Effector memory CD4-positive, alpha-beta T cell (primary cell): ENCODE measurements around the gene GABRR1.

Experiments
- DNase-seq, 3 donors: peaks; one replicate each; pipeline ENCODE4 v3.0.0-alpha.2; 2020
- H3K27ac ChIP-seq: 2 replicates; pipeline ENCODE4 v1.7.0; 2013; ENCODE audit warnings: mild to moderate bottlenecking, low read length, moderate library complexity; ENCODE audit not compliant: insufficient read depth, poor library complexity, severe bottlenecking
- H3K27me3 ChIP-seq: replicated peaks from 2 replicates; pipeline ENCODE4 v1.7.0; 2013; ENCODE audit warnings: mild to moderate bottlenecking, low read length; ENCODE audit not compliant: insufficient read depth, control insufficient read depth, poor library complexity, severe bottlenecking
- H3K36me3 ChIP-seq: 2 replicates; pipeline ENCODE4 v1.7.0; 2013; ENCODE audit warnings: mild to moderate bottlenecking, low read length, moderate library complexity; ENCODE audit not compliant: control insufficient read depth, insufficient read depth
- H3K4me1 ChIP-seq: 2 replicates; pipeline ENCODE4 v1.7.0; 2013; ENCODE audit warnings: low read length, mild to moderate bottlenecking; ENCODE audit not compliant: control insufficient read depth, insufficient read depth, poor library complexity, severe bottlenecking
- H3K4me3 ChIP-seq: 2 replicates; pipeline ENCODE4 v1.7.0; 2013; ENCODE audit warnings: low read length, low read depth, mild to moderate bottlenecking; ENCODE audit not compliant: insufficient read depth, poor library complexity, severe bottlenecking
- H3K9me3 ChIP-seq: 2 replicates; pipeline ENCODE4 v1.7.0; 2013; ENCODE audit warnings: mild to moderate bottlenecking, low read length, moderate library complexity; ENCODE audit not compliant: control insufficient read depth

Gene GABRR1

GRCh38 chr6:89180971-89181370 lies 36.2 kb downstream of the GABRR1 start:
- no peaks in the 10 kb centered on the region for H3K27me3 ChIP-seq
- DNase-seq, result no peak
- H3K27ac ChIP-seq, result no peak overlapping the region
- H3K4me1 ChIP-seq, result no peaks in the 10 kb centered on the region
- no peaks in the 10 kb centered on the region for H3K36me3 ChIP-seq
- no peaks in the 10 kb centered on the region for H3K9me3 ChIP-seq
- no peak overlapping the region for H3K4me3 ChIP-seq

- Histone ChIP-seq H3K9me3 (no peaks in the 10 kb centered on the region), H3K27ac (no peak overlapping the region), H3K4me1 (no peaks in the 10 kb centered on the region), H3K36me3 (no peaks in the 10 kb centered on the region), H3K27me3 (no peaks in the 10 kb centered on the region), H3K4me3 (no peak overlapping the region)
- DNase-seq, result no peak
Measured at GRCh38 chr6:89180112-89180511, 37.0 kb downstream of the GABRR1 start.

- Histone ChIP-seq H3K4me3 (no peak overlapping the region), H3K27me3 (no peaks in the 10 kb centered on the region), H3K4me1 (no peaks in the 10 kb centered on the region), H3K27ac (no peak overlapping the region), H3K36me3 (no peaks in the 10 kb centered on the region), H3K9me3 (no peaks in the 10 kb centered on the region)
- no peak for DNase-seq
Measured at GRCh38 chr6:89173634-89174033, 43.5 kb downstream of the GABRR1 start.

- H3K4me3 ChIP-seq, result no peak overlapping the region
- DNase-seq, result no peak
- H3K36me3 ChIP-seq, result no peaks in the 10 kb centered on the region
- no peaks in the 10 kb centered on the region for H3K9me3 ChIP-seq
- no peak overlapping the region for H3K27ac ChIP-seq
- no peaks in the 10 kb centered on the region for H3K27me3 ChIP-seq
- no peaks in the 10 kb centered on the region for H3K4me1 ChIP-seq
Measured at GRCh38 chr6:89172131-89172530, 45.0 kb downstream of the GABRR1 start.

GRCh38 chr6:89162047-89162371 lies 55.1 kb downstream of the GABRR1 start:
- Histone ChIP-seq H3K4me1 (no peaks in the 10 kb centered on the region), H3K27ac (no peak overlapping the region), H3K4me3 (no peak overlapping the region), H3K27me3 (no peaks in the 10 kb centered on the region), H3K9me3 (no peaks in the 10 kb centered on the region), H3K36me3 (peaks cover 16% of the 10 kb centered on the region)
- no peak for DNase-seq

- H3K36me3 ChIP-seq, result peaks cover 16% of the 10 kb centered on the region
- no peak overlapping the region for H3K4me3 ChIP-seq
Measured at GRCh38 chr6:89161326-89162046, 55.7 kb downstream of the GABRR1 start.

GRCh38 chr6:89160331-89161092 lies 56.6 kb downstream of the GABRR1 start:
- H3K36me3 ChIP-seq, result peaks cover 16% of the 10 kb centered on the region
- no peaks in the 10 kb centered on the region for H3K27me3 ChIP-seq
- no peak overlapping the region for H3K27ac ChIP-seq
- no peak for DNase-seq
- H3K9me3 ChIP-seq, result no peaks in the 10 kb centered on the region
- H3K4me3 ChIP-seq, result no peak overlapping the region
- no peaks in the 10 kb centered on the region for H3K4me1 ChIP-seq

More at GRCh38 chr6:89161326-89162046, 55.7 kb downstream of the GABRR1 start:
- H3K4me1 ChIP-seq, result no peaks in the 10 kb centered on the region
- H3K27ac ChIP-seq, result no peak overlapping the region
- no peaks in the 10 kb centered on the region for H3K9me3 ChIP-seq
- H3K27me3 ChIP-seq, result no peaks in the 10 kb centered on the region
- DNase-seq, result no peak

- H3K9me3 ChIP-seq, result no peaks in the 10 kb centered on the region
- no peak for DNase-seq
Measured at GRCh38 chr6:89154131-89154530, 63.0 kb downstream of the GABRR1 start.

GRCh38 chr6:89148016-89148750 lies 69.0 kb downstream of the GABRR1 start:
- no peaks in the 10 kb centered on the region for H3K27me3 ChIP-seq
- peaks cover 3% of the 10 kb centered on the region for H3K4me1 ChIP-seq
- no peak overlapping the region for H3K4me3 ChIP-seq
- no peaks in the 10 kb centered on the region for H3K36me3 ChIP-seq
- H3K27ac ChIP-seq, result no peak overlapping the region
- DNase-seq, result no peak
- H3K9me3 ChIP-seq, result no peaks in the 10 kb centered on the region

More at GRCh38 chr6:89154131-89154530, 63.0 kb downstream of the GABRR1 start:
- Histone ChIP-seq H3K27me3 (no peaks in the 10 kb centered on the region), H3K36me3 (no peaks in the 10 kb centered on the region), H3K4me3 (no peak overlapping the region), H3K4me1 (no peaks in the 10 kb centered on the region), H3K27ac (no peak overlapping the region)
